H9 (cell line): ENCODE data around the gene TMEM164. TPM values are rescaled to one million over a fixed set of nuclear protein-coding genes. Genes with fewer than 3 reads are reported as not detected.

ENCODE experiments used
- DNase-seq: peaks from one replicate; pipeline ENCODE4 v3.0.0-alpha.2; 2017
- H2AFZ ChIP-seq: one replicate; pipeline ENCODE4 v1.6.1; 2013; ENCODE audit warnings: mild to moderate bottlenecking, low read length, control low read depth, moderate library complexity
- H2AK5ac ChIP-seq: 2 replicates; pipeline ENCODE4 v1.6.1; 2013; ENCODE audit warnings: low read length, control low read depth, mixed read lengths; ENCODE audit not compliant: insufficient read length
- H2BK120ac ChIP-seq: one replicate; pipeline ENCODE4 v1.6.1; 2013; ENCODE audit warnings: low read depth, mild to moderate bottlenecking, low read length, control low read depth, inconsistent platforms; ENCODE audit not compliant: poor library complexity, severe bottlenecking
- H2BK12ac ChIP-seq: 2 replicates; pipeline ENCODE4 v1.6.1; 2013; ENCODE audit warnings: low read length, control low read depth, mixed read lengths, low read depth; ENCODE audit not compliant: insufficient read length
- H2BK15ac ChIP-seq: 2 replicates; pipeline ENCODE4 v1.6.1; 2013; ENCODE audit warnings: low read depth, low read length, control low read depth
- H2BK20ac ChIP-seq: one replicate; pipeline ENCODE4 v1.6.1; 2013; ENCODE audit warnings: low read depth, mild to moderate bottlenecking, low read length, control low read depth, inconsistent platforms; ENCODE audit not compliant: poor library complexity, severe bottlenecking
- H2BK5ac ChIP-seq: 2 replicates; pipeline ENCODE4 v1.6.1; 2013; ENCODE audit warnings: low read length, control low read depth, mixed read lengths; ENCODE audit not compliant: insufficient read length
- H3K14ac ChIP-seq: 2 replicates; pipeline ENCODE4 v1.6.1; 2013; ENCODE audit warnings: low read length, control low read depth; ENCODE audit not compliant: insufficient read depth
- H3K18ac ChIP-seq: 2 replicates; pipeline ENCODE4 v1.6.1; 2013; ENCODE audit warnings: low read depth, mild to moderate bottlenecking, mixed read lengths, low read length, control low read depth; ENCODE audit not compliant: insufficient read length
- H3K23ac ChIP-seq: 2 replicates; pipeline ENCODE4 v1.6.1; 2013; ENCODE audit warnings: low read length, control low read depth, mixed read lengths, low read depth; ENCODE audit not compliant: insufficient read length
- H3K23me2 ChIP-seq: 2 replicates; pipeline ENCODE4 v1.6.1; 2013; ENCODE audit warnings: low read depth, mild to moderate bottlenecking, mixed read lengths, low read length, control low read depth; ENCODE audit not compliant: insufficient read length, poor library complexity, severe bottlenecking
- H3K27ac ChIP-seq: 2 replicates; pipeline ENCODE4 v1.5.1; 2013; ENCODE audit warnings: low read length, control low read depth, mixed read lengths, low read depth; ENCODE audit not compliant: insufficient read length
- H3K27me3 ChIP-seq: 2 replicates; pipeline ENCODE4 v1.6.1; 2013; ENCODE audit warnings: low read length, control low read depth, inconsistent platforms; ENCODE audit not compliant: insufficient read depth
- H3K4ac ChIP-seq: 2 replicates; pipeline ENCODE4 v1.6.1; 2013; ENCODE audit warnings: low read depth, mild to moderate bottlenecking, control low read depth, inconsistent platforms, low read length, moderate library complexity
- H3K4me1 ChIP-seq: 2 replicates; pipeline ENCODE4 v1.6.1; 2013; ENCODE audit warnings: low read length, control low read depth, inconsistent platforms; ENCODE audit not compliant: insufficient read depth
- H3K4me2 ChIP-seq: 2 replicates; pipeline ENCODE4 v1.6.1; 2013; ENCODE audit warnings: low read length, control low read depth, mixed read lengths; ENCODE audit not compliant: insufficient read length, insufficient read depth
- H3K56ac ChIP-seq: 2 replicates; pipeline ENCODE4 v1.6.1; 2013; ENCODE audit warnings: low read depth, mild to moderate bottlenecking, mixed read lengths, low read length, control low read depth; ENCODE audit not compliant: insufficient read length
- H3K79me1 ChIP-seq: 2 replicates; pipeline ENCODE4 v1.6.1; 2013; ENCODE audit warnings: low read depth, mild to moderate bottlenecking, moderate library complexity, low read length, control low read depth, inconsistent platforms; ENCODE audit not compliant: insufficient read depth, poor library complexity, severe bottlenecking
- H3K79me2 ChIP-seq: 2 replicates; pipeline ENCODE4 v1.6.1; 2013; ENCODE audit warnings: low read length, control low read depth, inconsistent platforms; ENCODE audit not compliant: insufficient read depth
- H3K9ac ChIP-seq: 2 replicates; pipeline ENCODE4 v1.6.1; 2013; ENCODE audit warnings: low read length, control low read depth, mixed read lengths; ENCODE audit not compliant: insufficient read length; ENCODE audit errors: extremely low read depth
- H3K9me3 ChIP-seq: one replicate; pipeline ENCODE4 v1.6.1; 2013; ENCODE audit warnings: low read depth, low read length, inconsistent platforms; ENCODE audit not compliant: control insufficient read depth
- H3T11ph ChIP-seq: one replicate; pipeline ENCODE4 v1.6.1; 2013; ENCODE audit warnings: mild to moderate bottlenecking, low read length, control low read depth, inconsistent platforms
- H4K20me1 ChIP-seq: one replicate; pipeline ENCODE4 v1.6.1; 2013; ENCODE audit not compliant: control insufficient read depth, insufficient read length, insufficient read depth
- H4K5ac ChIP-seq: 2 replicates; pipeline ENCODE4 v1.6.1; 2013; ENCODE audit warnings: low read depth, mild to moderate bottlenecking, mixed read lengths, low read length, control low read depth; ENCODE audit not compliant: insufficient read length
- H4K8ac ChIP-seq: replicated peaks from 2 replicates; pipeline ENCODE4 v1.6.1; 2013; ENCODE audit warnings: low read length, control low read depth, mixed read lengths, low read depth; ENCODE audit not compliant: insufficient read length
- H4K91ac ChIP-seq: 2 replicates; pipeline ENCODE4 v1.6.1; 2013; ENCODE audit warnings: low read depth, mild to moderate bottlenecking, moderate library complexity, mixed read lengths, low read length, control low read depth; ENCODE audit not compliant: insufficient read length
- H3K27ac Mint-ChIP-seq, 3 experiments: 2 replicates in 2 of 3; 3 replicates in 1 of 3; pipeline ENCODE4 v1.8.0; 2020 to 2021; ENCODE audit warnings: mixed read lengths in 3 of 3, mild to moderate bottlenecking in 1 of 3, moderate library complexity in 1 of 3
- H3K27me3 Mint-ChIP-seq: 2 replicates; pipeline ENCODE4 v1.8.0; 2021; ENCODE audit warnings: low read depth, mild to moderate bottlenecking, moderate library complexity, mixed read lengths
- H3K36me3 Mint-ChIP-seq, 3 experiments: 2 replicates in 2 of 3; 3 replicates in 1 of 3; pipeline ENCODE4 v1.8.0; 2020 to 2021; ENCODE audit warnings: low read depth in 3 of 3, mixed read lengths in 3 of 3; ENCODE audit not compliant: insufficient read depth in 1 of 3
- H3K4me1 Mint-ChIP-seq, 2 experiments: 2 replicates each; pipeline ENCODE4 v1.8.0; 2020; ENCODE audit warnings: mixed read lengths in 2 of 2
- H3K4me3 Mint-ChIP-seq, 2 experiments: 2 replicates in 1 of 2; 3 replicates in 1 of 2; pipeline ENCODE4 v1.8.0; 2020 to 2021; ENCODE audit warnings: mild to moderate bottlenecking in 2 of 2, mixed read lengths in 2 of 2, moderate library complexity in 1 of 2
- H3K9me3 Mint-ChIP-seq, 2 experiments: 2 replicates in 1 of 2; 3 replicates in 1 of 2; pipeline ENCODE4 v1.8.0; 2020; ENCODE audit warnings: mild to moderate bottlenecking in 2 of 2, mixed read lengths in 2 of 2, moderate library complexity in 1 of 2
- WGBS: extraction: QIAGEN DNeasy Blood & Tissue Kit; methylation state at CpG from one replicate; pipeline ENCODE4 v1.1.7; 2013; ENCODE audit warnings: missing lambda C conversion rate, low lambda C conversion rate, mixed read lengths; ENCODE audit not compliant: insufficient read length; ENCODE audit errors: extremely low coverage; 5-methylcytosine and 5-hydroxymethylcytosine counted together
- total RNA-seq: library from RNA; stranded (reverse); gene quantifications from 2 replicates; pipeline ENCODE4 v1.2.1, GENCODE V29; 2021
- TF ChIP-seq, protein P1 (sequence below): fragments of 200-600 bp; sonication (generic); conservative IDR thresholded peaks from 3 replicates; pipeline ENCODE4 v1.8.0; 2021; ENCODE audit warnings: antibody characterized with exemption, mild to moderate bottlenecking

The TMEM164 gene
- total RNA-seq, 1 experiment from 2014 or later, result 30.4 TPM

DNA sequence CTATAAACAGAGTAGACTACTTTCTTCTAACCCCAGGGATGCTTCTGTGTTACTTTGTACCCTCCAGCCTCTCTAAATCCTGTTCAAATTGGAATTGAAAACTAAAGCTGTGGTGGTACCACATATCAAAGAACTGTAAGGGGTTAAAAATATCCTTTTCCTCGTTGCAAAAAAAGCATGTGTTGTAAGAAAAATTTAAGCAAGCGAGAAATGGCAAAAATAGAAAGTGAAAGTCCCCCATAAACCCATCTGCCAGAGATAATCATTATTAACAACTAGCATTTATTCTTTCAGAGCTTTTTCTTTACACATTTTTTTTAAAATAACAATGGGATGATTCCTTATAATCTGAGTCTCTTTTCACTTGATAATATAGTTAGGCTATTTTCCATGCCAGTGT, 40.6 kb downstream of the TMEM164 start:
- H2BK120ac ChIP-seq, result no peak overlapping the region
- no peak for DNase-seq
- no peak overlapping the region for H3K27ac ChIP-seq
- H3K23me2 ChIP-seq, result no peaks in the 10 kb centered on the region
- no peak overlapping the region for H3K4ac ChIP-seq
- no peak overlapping the region for H4K8ac ChIP-seq
- H3T11ph ChIP-seq, result no peak overlapping the region
- H2BK15ac ChIP-seq, result no peak overlapping the region
- no peak overlapping the region for H2BK5ac ChIP-seq
- H2BK20ac ChIP-seq, result no peak overlapping the region
- no peak overlapping the region for H3K18ac ChIP-seq
- H3K14ac ChIP-seq, result no peak overlapping the region
- no CpG with 5 or more reads among the region's 2 CpGs for WGBS
- no peak overlapping the region for H2BK12ac ChIP-seq
- peaks cover under 1% of the 10 kb centered on the region for H4K20me1 ChIP-seq
- Mint-ChIP-seq H3K4me1 (peaks cover 47 to 58% of the 10 kb centered on the region in 2 experiments), H3K4me3 (no peak overlapping the region), H3K9me3 (no peaks in the 10 kb centered on the region), H3K27me3 (peaks cover 1% of the 10 kb centered on the region; the same call in 1 of the 2 replicates), H3K27ac (no peak overlapping the region), H3K36me3 (peaks cover 0 to 2% (median 0%) of the 10 kb centered on the region in 3 experiments; a peak in 1 of 7 replicates)
- H3K9me3 ChIP-seq, result no peaks in the 10 kb centered on the region
- no peak overlapping the region for H3K4me2 ChIP-seq
- no peaks in the 10 kb centered on the region for H3K27me3 ChIP-seq
- H3K79me1 ChIP-seq, result no peaks in the 10 kb centered on the region
- TF ChIP-seq, protein P1, sequence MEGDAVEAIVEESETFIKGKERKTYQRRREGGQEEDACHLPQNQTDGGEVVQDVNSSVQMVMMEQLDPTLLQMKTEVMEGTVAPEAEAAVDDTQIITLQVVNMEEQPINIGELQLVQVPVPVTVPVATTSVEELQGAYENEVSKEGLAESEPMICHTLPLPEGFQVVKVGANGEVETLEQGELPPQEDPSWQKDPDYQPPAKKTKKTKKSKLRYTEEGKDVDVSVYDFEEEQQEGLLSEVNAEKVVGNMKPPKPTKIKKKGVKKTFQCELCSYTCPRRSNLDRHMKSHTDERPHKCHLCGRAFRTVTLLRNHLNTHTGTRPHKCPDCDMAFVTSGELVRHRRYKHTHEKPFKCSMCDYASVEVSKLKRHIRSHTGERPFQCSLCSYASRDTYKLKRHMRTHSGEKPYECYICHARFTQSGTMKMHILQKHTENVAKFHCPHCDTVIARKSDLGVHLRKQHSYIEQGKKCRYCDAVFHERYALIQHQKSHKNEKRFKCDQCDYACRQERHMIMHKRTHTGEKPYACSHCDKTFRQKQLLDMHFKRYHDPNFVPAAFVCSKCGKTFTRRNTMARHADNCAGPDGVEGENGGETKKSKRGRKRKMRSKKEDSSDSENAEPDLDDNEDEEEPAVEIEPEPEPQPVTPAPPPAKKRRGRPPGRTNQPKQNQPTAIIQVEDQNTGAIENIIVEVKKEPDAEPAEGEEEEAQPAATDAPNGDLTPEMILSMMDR, result no peak
- no peaks in the 10 kb centered on the region; the same call in 1 of the 2 replicates for H3K4me1 ChIP-seq
- H3K56ac ChIP-seq, result no peak overlapping the region
- no peak overlapping the region for H4K5ac ChIP-seq
- no peak overlapping the region for H3K23ac ChIP-seq
- H3K79me2 ChIP-seq, result no peaks in the 10 kb centered on the region
- no peak overlapping the region for H3K9ac ChIP-seq
- H2AK5ac ChIP-seq, result no peak overlapping the region
- no peak overlapping the region for H4K91ac ChIP-seq
- no peak overlapping the region for H2AFZ ChIP-seq
